GM10266 (cell line): ENCODE results near the gene NUB1.

Source experiments
- DNase-seq: peaks from one replicate; pipeline ENCODE4 v3.0.0; 2012; ENCODE audit errors: extremely low spot score
- TF ChIP-seq, protein P1 (sequence below): IDR thresholded peaks from 2 replicates; pipeline ENCODE4 v1.5.1; 2012; ENCODE audit warnings: mild to moderate bottlenecking, low read depth; ENCODE audit not compliant: control insufficient read depth, insufficient read depth; ENCODE audit errors: missing control alignments

The NUB1 gene

DNA sequence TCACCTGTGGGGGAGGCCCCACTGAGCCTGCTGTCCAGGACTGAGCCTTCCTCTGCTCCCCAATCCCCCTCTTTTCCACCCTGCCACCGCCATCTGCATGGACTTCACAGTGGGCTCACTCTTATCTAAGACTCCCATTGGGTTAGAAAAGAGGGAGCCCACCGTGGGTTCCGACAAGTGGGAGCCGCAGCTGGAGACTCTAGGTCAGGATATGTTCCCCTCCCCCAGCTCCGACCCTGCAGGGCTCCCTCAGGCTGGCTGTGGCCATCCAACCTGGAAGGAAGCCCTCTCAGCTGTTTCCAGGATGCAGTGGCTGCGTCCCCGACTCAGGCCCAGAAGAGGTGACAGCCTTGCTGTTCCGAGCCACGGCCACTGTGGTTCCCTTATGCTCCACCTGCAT is 63.4 kb downstream of the NUB1 start:
- DNase-seq, result no peak
- TF ChIP-seq, protein P1, sequence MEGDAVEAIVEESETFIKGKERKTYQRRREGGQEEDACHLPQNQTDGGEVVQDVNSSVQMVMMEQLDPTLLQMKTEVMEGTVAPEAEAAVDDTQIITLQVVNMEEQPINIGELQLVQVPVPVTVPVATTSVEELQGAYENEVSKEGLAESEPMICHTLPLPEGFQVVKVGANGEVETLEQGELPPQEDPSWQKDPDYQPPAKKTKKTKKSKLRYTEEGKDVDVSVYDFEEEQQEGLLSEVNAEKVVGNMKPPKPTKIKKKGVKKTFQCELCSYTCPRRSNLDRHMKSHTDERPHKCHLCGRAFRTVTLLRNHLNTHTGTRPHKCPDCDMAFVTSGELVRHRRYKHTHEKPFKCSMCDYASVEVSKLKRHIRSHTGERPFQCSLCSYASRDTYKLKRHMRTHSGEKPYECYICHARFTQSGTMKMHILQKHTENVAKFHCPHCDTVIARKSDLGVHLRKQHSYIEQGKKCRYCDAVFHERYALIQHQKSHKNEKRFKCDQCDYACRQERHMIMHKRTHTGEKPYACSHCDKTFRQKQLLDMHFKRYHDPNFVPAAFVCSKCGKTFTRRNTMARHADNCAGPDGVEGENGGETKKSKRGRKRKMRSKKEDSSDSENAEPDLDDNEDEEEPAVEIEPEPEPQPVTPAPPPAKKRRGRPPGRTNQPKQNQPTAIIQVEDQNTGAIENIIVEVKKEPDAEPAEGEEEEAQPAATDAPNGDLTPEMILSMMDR, result no peak

DNA sequence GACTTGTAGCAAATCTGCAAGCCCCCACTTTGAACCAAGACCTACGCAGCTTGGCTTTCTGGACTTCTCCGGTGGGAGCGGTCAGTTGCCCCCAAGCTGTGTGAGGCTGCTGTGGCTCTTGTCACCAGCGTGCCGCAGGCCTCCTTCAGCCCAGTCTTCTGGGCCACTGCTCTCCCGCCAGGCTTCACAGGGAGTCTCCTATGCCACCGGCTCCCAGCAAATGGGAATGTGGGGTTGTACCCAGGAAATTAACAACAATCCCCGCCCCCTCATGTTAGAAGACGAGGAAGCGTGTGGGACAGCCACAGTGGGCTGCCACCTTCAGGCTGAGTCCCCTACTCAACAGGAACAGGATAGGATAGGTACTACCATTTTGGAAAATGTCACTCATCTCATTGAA is 64.0 kb downstream of the NUB1 start:
- TF ChIP-seq, protein P1, result no peak
- no peak for DNase-seq

DNA sequence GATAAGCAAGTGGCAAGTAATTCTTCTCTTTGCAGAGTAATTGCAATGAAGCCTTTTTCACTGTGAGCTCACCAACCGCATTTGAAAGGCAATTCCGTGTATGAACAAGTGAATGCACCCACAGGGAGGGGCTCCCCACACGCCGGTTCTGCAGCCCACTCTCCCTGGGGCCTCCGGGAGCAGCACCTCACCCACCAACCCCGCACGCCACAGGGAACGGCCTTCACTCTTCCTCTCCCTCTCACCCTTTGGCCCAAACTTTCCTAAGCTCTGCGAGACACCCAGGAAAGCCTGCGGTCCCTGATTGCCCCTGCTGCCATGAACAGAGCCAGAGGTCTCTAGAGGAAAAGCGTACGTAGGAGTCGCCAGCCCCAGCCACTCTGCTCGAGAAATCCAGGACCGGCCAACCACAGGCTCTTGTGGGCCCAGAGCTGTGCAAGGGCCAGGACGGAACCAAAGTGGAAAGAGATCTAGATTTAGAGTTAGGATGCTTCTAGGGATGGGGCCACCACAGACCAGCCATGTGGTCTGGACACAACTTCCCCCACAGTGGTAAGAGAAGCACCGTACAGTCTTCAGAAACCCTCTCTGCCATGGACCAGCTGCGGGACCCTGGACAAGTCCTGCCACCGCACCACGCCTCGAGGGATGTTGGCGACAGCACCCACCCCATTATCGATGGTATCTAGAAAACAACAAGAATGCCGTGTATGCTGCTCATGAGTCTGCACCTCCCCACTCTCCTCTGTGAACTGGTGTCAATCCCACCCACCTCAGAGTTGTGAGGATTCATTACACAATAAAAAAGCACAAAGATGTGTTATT is 64.7 kb downstream of the NUB1 start:
- TF ChIP-seq, protein P1, result no peak
- no peak for DNase-seq

DNA sequence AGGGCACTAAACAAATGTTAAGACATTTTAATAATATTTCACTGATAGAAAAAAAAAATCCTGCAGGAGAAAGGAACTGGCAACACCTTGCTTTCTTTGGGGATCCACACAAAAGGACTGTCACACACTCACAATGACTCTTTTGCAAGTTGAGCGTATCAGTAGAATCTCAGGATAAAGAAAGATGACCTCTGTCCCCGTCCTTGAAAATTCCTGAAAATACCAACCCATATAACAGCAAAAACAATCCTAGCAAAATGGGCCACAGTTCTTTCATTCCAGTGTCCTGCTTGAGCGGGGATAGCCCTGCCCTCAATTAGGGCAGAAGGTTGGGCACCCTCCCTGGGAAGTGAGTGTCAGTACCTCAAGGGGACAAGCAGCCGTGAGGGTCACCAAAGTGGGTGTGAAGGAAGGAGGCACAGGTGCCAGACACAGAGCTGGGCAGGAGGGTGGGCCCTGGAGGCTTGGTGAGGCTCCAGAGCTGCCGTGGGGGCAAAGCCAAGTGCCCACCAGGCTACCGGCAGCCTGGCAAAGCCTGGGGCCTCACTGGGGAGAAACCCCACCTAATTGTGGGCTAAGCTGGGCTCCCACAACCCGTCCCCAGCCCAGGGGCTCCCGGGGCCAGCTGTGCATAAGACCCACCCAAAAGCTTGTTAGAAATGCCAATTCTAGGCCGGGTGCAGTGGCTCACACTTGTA is 65.4 kb downstream of the NUB1 start:
- no peak for DNase-seq
- TF ChIP-seq, protein P1, result no peak

DNA sequence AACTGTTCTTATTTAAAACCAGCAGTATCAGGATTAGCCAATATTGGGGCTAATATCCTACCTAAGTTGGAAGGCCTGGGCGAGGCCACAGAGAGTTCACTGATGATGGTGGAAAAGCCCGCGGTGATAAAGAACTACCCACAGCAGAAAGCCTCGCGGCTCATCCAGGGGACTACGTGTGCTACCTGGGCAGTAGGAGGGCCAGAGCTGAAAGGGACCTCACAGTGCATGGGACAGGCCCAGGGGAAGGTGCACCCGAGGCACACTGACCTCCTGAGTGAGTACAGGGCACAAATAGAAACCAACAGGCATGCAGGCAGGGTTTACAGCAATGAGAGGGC is 66.9 kb downstream of the NUB1 start:
- TF ChIP-seq, protein P1, result no peak
- DNase-seq, result no peak

DNA sequence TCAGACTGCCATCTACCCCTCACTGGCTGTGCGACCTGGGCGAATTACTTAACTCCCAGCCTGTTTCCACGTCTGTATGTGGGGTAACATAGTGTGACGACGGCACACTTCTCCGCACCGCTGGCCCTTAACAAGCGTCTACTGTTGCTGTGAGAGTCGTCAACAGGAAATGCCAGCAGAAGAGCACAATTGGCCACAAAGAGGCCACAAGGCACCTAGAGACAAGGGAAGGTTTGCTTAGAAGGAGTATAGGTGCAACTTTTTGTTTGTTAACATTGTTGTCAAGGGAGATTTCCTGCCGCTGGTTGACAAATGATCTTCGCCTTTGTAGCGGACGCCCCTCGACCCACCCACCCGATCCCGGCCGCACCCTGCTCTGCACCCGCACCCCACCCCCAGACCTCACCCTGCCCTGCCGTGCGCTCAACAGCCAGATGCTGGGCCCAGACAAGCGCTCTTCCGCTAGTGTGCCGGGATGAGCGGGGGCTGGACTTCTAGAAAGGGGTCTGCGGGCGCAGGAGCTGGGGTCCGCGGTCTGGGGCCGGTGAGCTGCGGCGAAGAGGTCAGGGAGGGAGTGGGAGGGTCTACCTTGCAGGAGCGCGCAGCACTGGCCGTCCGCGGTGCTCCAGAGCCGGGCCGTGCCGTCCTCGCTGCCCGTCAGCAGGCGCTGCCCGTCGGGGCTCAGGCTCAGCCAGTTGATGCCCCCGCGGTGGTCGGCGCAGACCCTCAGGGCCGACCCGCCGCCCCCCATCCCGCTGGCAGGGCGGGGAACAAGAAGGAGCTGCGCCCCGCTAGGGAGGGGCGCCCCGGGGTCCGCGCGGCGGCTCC is 67.4 kb downstream of the NUB1 start:
- DNase-seq, result no peak
- TF ChIP-seq, protein P1, result no peak
